IPS-18c (cell line): ENCODE results near the gene WDR70.
"Not testable (repeated sequence)": the region's sequence is repeated elsewhere in the genome, so short reads cannot be mapped to it uniquely, and the experiment has no call there.

Source experiments
- H3K4me3 ChIP-seq: 2 replicates; pipeline ENCODE4 v1.7.0; 2013; ENCODE audit warnings: low read depth, mild to moderate bottlenecking, low read length, moderate library complexity; ENCODE audit not compliant: insufficient read depth
- H3K9me3 ChIP-seq: one replicate; pipeline ENCODE4 v1.6.1; 2013; ENCODE audit warnings: mild to moderate bottlenecking, low read length, moderate library complexity; ENCODE audit not compliant: control insufficient read depth, insufficient read depth

WDR70 gene

DNA sequence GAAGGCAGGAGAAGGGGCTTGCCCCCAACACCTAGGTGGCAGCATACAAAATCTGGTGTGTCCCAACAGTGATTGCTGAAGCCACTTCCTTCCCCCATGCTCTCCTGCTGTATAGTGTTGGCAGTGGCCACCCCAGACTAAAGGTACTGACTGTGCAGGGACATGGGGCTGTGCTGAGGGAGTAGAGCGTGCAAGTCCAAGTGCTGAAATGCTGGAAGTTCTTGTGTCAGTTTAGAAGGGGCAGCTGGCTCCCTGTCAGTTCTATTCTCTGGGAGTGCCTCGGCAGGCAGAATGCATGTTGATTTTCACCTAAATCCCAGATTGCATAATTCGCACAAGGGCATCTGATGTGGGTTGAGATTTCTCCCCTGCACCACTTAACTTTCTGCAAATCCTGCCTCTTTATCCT is 392.1 kb downstream of the WDR70 start:
- H3K4me3 ChIP-seq: no peak overlapping the region
- H3K9me3 ChIP-seq: peaks cover 4% of the 10 kb centered on the region

DNA sequence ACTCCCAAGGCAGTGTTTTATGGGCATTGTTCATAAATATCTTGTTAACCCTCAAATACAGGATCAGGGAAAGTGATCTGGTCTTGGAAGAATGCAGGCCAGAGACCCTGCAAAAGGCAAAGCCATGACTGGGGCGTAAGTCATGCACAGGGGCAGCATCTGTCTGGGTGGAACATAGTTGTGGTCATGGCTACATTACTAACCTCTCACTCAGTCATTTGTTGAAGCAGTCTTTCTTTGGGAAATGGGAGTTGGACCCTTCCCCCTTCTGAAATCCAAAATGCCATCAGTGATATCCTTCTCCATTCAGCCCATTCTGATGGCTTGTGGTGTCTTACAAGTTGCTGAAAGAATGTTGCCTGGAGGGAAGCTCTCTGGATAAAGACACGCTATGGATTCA is 392.6 kb downstream of the WDR70 start:
- Histone ChIP-seq H3K4me3 (no peak overlapping the region), H3K9me3 (peaks cover 4% of the 10 kb centered on the region)

DNA sequence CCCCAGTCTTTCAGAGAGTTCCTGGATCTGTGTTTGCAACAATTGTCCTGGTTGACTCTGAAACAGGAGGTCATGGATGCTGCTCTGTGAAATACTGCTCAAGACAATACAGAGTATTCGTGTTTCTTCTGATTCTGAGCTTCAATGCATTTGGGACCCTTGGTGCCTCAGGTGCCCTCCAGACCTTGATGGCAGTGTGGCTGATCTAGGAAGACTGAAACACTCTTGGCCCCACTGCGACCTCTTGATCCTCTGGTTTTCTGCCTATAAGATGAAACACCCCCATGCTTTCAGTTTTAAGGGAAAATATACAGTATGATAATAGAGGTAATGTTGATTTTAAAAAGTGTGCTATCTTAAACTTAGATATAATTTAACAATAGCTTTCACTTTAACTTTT is 393.1 kb downstream of the WDR70 start:
- H3K4me3 ChIP-seq: no peak overlapping the region

GRCh38 chr5:37773809-37774208 is 394.7 kb downstream of the WDR70 start:
- Histone ChIP-seq H3K9me3 (peaks cover 4% of the 10 kb centered on the region), H3K4me3 (no peak overlapping the region)

More for the DNA sequence above, 393.1 kb downstream of the WDR70 start:
- peaks cover 4% of the 10 kb centered on the region for H3K9me3 ChIP-seq

GRCh38 chr5:37774912-37775483 is 395.9 kb downstream of the WDR70 start:
- peaks cover 2% of the 10 kb centered on the region for H3K9me3 ChIP-seq

DNA sequence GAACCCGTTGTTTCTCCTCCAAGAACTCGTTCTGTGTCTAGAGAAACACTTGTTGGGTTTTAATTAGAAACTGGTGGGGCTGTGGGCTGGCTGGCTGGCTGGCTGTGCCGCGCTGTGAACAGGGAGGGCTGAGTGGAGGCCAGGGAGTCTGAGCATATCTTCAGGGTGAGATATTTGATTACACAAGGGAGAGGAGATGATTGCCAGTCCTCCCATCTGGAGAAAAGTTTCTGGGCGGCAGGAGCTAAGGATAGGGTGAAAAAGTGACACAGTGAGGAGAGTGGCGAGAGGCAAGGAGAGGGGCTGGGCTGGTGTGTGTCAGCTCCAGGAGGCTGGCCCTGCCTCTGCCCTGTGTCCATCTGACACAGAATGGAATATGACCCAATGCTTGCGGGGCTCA is 397.7 kb downstream of the WDR70 start:
- peaks cover 2% of the 10 kb centered on the region for H3K9me3 ChIP-seq

More at GRCh38 chr5:37774912-37775483, 395.9 kb downstream of the WDR70 start:
- H3K4me3 ChIP-seq: no peak overlapping the region

GRCh38 chr5:37777432-37778130 is 398.5 kb downstream of the WDR70 start:
- Histone ChIP-seq H3K4me3 (no peak overlapping the region), H3K9me3 (peaks cover 2% of the 10 kb centered on the region)

More for the DNA sequence above, 397.7 kb downstream of the WDR70 start:
- no peak overlapping the region for H3K4me3 ChIP-seq

- H3K9me3 ChIP-seq, H3K4me3 ChIP-seq: not testable (repeated sequence)
Measured at GRCh38 chr5:37781409-37781808, 402.3 kb downstream of the WDR70 start.

GRCh38 chr5:37786416-37786815 is 407.3 kb downstream of the WDR70 start:
- H3K9me3 ChIP-seq: peaks cover 3% of the 10 kb centered on the region
- no peak overlapping the region for H3K4me3 ChIP-seq

DNA sequence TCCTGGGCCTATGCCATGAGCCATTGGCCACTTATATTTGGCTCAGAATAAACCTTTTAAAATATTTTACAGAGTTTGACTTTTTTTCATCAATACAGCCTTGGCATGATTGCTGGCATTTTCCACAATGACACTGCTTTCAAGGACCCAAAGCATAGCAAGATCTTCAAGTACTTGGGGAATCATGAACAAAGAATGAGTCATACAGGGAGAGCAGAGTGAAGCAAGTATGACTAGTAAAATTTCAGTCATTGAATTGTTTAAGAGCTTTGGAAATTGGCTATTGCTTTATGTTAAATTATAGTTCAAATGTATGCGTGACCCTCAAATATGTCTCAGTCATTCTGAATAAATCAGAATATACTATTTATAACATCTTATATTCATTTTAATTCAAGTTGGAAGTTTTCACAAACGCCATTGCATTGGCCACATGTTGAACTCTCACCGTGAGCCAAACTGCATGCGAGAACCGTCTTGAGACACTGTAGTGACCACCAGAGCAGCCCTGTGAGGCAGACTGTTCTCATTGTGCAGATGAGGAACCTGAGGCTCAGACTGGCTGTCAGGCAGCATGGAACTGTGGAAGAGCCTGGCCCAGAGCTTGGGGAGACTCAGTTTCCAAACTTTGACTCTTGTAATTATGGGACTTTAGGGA is 407.9 kb downstream of the WDR70 start:
- no peak overlapping the region for H3K4me3 ChIP-seq
- peaks cover 3% of the 10 kb centered on the region for H3K9me3 ChIP-seq

DNA sequence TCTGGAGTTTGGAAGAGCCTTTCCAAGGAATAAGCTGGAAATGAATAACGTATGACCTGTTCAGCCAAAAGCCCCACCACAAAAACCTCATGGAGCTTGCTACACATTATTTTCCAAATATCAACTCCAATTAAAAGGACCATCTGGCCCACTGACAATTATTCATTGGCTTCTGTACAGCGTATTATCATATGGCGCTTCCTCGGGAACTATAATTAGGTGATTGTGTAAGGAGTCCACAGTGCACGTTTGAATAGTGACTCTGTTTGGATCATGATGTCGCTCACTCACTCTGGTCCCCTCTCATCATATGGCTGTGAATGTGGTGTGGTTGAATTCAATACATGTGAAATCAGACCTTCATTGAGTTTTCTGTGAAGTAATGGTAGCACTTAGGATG is 408.6 kb downstream of the WDR70 start:
- H3K9me3 ChIP-seq: peaks cover 4% of the 10 kb centered on the region
- no peak overlapping the region for H3K4me3 ChIP-seq

DNA sequence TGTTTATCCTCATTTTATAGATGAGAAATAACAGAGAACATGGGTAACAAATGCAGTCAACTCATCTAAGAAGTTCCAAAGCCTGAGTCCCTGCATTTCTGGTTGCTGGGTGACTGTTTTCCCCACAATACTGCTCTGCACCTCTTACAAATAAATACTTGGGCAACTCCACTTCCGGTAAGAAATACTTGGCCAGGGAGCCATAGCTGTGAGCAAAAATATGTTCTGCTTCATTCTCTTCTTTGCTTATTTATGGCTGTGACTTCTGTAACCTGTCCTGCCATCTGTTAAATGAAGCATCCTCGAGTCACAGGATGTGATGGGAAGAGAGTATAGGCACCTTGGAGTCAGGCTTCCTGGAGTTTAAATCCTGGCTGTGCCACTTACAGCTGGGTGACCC is 410.9 kb downstream of the WDR70 start:
- Histone ChIP-seq H3K9me3 (peaks cover 6% of the 10 kb centered on the region), H3K4me3 (no peak overlapping the region)

DNA sequence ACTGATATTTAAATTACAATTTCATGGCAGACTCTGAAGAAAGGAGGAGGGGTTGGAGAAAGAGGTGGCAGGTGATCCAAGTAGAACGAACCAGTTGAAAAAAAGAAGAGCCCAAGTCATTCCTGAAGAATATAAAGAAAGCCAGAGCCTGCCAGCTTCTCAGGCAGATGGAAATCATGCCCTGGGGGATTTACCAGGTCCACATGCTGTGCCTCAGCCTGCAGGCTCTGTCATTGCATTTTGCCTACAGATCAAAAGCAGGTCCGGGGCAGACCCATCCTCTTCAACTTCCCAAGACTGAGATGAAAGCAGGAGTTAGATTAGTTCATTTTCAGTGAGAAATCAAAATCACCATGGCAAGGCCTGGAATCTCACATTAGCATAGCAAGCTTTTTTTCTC is 412.2 kb downstream of the WDR70 start:
- Histone ChIP-seq H3K4me3 (no peak overlapping the region), H3K9me3 (peaks cover 3% of the 10 kb centered on the region)

DNA sequence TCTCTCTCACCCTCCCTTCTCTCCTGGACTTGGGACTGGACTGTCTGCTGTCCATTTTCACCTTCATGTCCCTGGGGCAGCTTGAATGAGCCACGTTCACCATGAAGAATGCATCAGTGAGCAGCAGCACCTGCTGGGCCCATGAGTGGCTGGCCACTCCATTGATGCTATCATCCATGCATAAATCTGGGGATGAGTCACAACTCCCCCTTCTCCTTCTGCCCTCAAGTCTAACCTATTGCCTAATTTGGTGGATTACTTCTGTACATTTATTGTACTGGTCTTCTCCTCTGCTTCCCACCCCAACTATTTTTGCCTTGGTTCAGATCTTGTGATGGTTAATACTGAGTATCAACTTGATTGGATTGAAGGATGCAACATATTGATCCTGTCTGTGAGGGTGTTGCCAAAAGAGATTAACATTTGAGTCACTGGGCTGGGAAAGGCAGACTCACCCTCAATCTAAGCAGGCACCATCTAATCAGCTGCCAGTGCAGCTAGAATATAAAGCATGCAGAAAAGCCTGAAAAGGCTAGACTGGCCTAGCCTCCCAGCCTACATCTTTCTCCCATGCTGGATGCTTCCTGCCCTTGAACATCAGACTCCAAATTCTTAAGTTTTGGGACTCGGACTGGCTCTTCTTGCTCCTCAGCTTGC is 414.0 kb downstream of the WDR70 start:
- Histone ChIP-seq H3K9me3 (peaks cover 3% of the 10 kb centered on the region), H3K4me3 (no peak overlapping the region)

DNA sequence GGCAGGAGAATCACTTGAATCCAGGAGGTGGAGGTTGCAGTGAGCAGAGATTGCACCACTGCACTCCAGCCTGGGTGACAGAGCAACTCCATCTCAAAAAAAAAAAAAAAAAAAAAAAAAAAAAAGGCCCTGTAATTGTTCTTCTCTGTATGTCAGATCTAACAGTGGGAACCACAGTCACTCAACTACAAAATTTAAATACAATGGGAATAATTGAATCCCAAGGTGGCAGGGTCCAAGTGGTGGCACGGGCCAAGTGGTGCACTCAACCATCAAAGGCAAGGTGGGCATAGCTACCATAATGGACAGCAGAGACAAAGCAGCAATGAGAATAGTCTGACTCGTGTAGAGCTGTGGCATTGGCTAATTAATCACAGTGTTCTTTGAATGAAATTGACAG is 416.2 kb downstream of the WDR70 start:
- not testable (repeated sequence) for H3K9me3 ChIP-seq, H3K4me3 ChIP-seq

GRCh38 chr5:37796435-37796834 is 417.3 kb downstream of the WDR70 start:
- not testable (repeated sequence) for H3K9me3 ChIP-seq, H3K4me3 ChIP-seq

GRCh38 chr5:37799865-37800421 is 420.8 kb downstream of the WDR70 start:
- Histone ChIP-seq H3K4me3 (no peak overlapping the region), H3K9me3 (no peaks in the 10 kb centered on the region)

DNA sequence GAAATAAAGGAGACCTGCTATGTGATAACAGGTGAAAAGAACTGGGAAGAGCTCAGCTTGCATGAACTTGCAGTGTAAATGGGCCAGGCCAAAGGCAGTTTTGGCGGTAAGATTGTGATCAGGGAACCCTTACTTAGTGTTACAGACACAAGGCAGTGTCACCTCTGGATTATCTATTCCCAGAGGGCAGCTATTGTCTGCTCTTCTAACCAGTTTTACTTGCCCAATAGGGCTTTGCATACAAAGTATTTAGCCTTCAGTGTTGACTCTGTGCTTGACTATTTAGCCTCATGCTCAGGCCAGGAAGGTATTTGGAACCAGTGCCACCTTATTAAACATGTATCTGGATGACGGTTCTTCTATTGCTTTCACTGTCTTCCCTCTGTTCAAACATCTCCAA is 422.4 kb downstream of the WDR70 start:
- H3K9me3 ChIP-seq: no peaks in the 10 kb centered on the region
- no peak overlapping the region for H3K4me3 ChIP-seq
